Peyer's patch (tissue), 4 donors: ENCODE measurements around the gene LHFPL5. TPM values are rescaled to one million over a fixed set of nuclear protein-coding genes. Genes with fewer than 3 reads are reported as not detected.

Experiments used
- DNase-seq, 3 donors: peaks; one replicate each; pipeline ENCODE4 v3.0.0-alpha.2; 2017 to 2019
- H3K27ac ChIP-seq, 4 donors: fragments of 200-600 bp; sonication (generic); one replicate each; pipeline ENCODE4 v1.5.1; 2016 to 2019
- H3K27me3 ChIP-seq, 2 donors: fragments of 200-600 bp; sonication (generic); one replicate each; pipeline ENCODE4 v1.5.1; 2019
- H3K36me3 ChIP-seq, 3 donors: fragments of 200-600 bp; sonication (generic); one replicate each; pipeline ENCODE4 v1.5.1; 2016 to 2019
- H3K4me1 ChIP-seq, 4 donors: fragments of 200-600 bp; sonication (generic); one replicate each; pipeline ENCODE4 v1.5.1; 2016 to 2019
- H3K4me3 ChIP-seq, 4 donors: fragments of 200-600 bp; sonication (generic); 1 replicate in 3 of 4; 2 replicates in 1 of 4; pipeline ENCODE4 v1.5.1; 2016 to 2019; ENCODE audit warnings: mild to moderate bottlenecking in 1 of 4
- H3K9me3 ChIP-seq, 4 donors: fragments of 200-600 bp; sonication (generic); one replicate each; pipeline ENCODE4 v1.5.1; 2016 to 2019; ENCODE audit warnings: mild to moderate bottlenecking in 1 of 4
- POLR2A ChIP-seq, 2 donors: fragments of 450-650 bp; IDR thresholded peaks; one replicate each; pipeline ENCODE4 v1.5.1; 2017; ENCODE audit warnings: antibody characterized with exemption in 2 of 2, mild to moderate bottlenecking in 2 of 2, moderate library complexity in 2 of 2
- total RNA-seq, 4 donors: library from RNA; depleted of rRNA; stranded (reverse); fragments of >200 nt; gene quantifications; one replicate each; pipeline ENCODE4 v1.1.0, GENCODE V29; 2016
- TF ChIP-seq, protein P1 (sequence below), 6 experiments: fragments of 450-650 bp in 4 of 6; fragments of 200-600 bp in 2 of 6; sonication (generic) in 1 of 6; IDR thresholded peaks; one replicate each; pipeline ENCODE4 v1.5.1; 2017 to 2019; ENCODE audit warnings: antibody characterized with exemption in 6 of 6, mild to moderate bottlenecking in 3 of 6, moderate library complexity in 1 of 6

Gene LHFPL5
- total RNA-seq, 4 donors from 2014 or later, result not detected

DNA sequence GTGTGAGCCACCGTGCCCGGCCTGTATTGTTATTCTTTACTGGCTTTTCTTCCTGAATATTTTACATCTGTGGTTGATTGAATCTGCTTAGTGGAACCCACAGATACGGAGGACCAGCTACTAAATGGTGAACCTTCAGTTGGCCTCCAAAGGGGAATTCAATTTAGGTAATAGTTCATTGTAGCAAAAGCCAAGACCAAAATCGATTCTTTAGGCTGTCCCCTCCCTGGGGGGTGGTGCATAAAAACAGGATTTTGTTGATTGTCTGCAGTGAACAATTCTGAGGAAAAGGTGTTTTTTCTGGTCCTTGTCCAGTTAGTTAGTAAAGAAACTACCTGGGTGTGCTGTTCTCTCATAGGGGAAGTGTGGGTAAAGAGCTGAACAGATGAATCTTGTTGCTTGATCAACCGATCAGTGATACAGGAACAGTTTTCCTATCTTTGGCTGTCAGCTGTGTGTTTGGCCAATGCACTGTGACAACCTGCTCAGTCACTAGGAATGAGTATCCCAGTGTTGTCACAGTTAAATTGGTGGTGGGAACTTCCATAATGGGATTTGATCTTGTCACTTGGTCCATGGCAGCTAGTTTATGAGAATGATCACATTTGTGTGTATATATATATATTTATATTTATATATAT is 19.5 kb downstream of the LHFPL5 start:
- DNase-seq, result no peak
- no peaks in the 10 kb centered on the region for H3K36me3 ChIP-seq

DNA sequence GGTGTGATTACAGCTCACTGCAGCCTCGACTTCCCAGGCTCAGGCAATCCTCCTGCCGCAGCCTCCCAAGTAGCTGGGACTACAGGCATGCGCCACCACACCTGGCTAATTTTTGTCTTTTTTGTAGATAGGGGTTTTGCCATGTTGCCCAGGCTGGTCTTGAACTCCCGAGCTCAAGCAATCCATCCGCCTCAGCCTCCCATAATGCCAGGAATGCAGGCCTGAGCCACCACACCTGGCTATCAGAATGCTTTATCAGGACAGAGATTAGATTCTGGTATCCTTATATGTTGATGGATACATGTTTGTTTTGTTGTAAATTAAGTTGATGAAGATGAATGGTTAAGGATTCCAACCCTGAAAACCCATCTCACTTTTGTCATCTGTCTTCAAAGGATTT is 24.2 kb downstream of the LHFPL5 start:
- no peak overlapping the region for H3K4me3 ChIP-seq
- peaks cover 0 to 13% (median 0%) of the 10 kb centered on the region in 3 donors for H3K36me3 ChIP-seq
- no peaks in the 10 kb centered on the region for H3K27me3 ChIP-seq
- no peaks in the 10 kb centered on the region for H3K4me1 ChIP-seq
- TF ChIP-seq POLR2A (IDR thresholded peaks at IDR 0.05), result no peak
- TF ChIP-seq, protein P1, sequence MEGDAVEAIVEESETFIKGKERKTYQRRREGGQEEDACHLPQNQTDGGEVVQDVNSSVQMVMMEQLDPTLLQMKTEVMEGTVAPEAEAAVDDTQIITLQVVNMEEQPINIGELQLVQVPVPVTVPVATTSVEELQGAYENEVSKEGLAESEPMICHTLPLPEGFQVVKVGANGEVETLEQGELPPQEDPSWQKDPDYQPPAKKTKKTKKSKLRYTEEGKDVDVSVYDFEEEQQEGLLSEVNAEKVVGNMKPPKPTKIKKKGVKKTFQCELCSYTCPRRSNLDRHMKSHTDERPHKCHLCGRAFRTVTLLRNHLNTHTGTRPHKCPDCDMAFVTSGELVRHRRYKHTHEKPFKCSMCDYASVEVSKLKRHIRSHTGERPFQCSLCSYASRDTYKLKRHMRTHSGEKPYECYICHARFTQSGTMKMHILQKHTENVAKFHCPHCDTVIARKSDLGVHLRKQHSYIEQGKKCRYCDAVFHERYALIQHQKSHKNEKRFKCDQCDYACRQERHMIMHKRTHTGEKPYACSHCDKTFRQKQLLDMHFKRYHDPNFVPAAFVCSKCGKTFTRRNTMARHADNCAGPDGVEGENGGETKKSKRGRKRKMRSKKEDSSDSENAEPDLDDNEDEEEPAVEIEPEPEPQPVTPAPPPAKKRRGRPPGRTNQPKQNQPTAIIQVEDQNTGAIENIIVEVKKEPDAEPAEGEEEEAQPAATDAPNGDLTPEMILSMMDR (IDR thresholded peaks at IDR 0.05), result no peak
- no peak for DNase-seq
- no peak overlapping the region for H3K27ac ChIP-seq
- H3K9me3 ChIP-seq, result no peaks in the 10 kb centered on the region

More for the DNA sequence above, 19.5 kb downstream of the LHFPL5 start:
- no peak for TF ChIP-seq POLR2A (IDR thresholded peaks at IDR 0.05)
- TF ChIP-seq, protein P1 (IDR thresholded peaks at IDR 0.05), result no peak
- no peaks in the 10 kb centered on the region for H3K27me3 ChIP-seq
- no peaks in the 10 kb centered on the region for H3K9me3 ChIP-seq
- no peaks in the 10 kb centered on the region for H3K4me1 ChIP-seq
- H3K4me3 ChIP-seq, result no peak overlapping the region
- no peak overlapping the region for H3K27ac ChIP-seq

- Histone ChIP-seq H3K36me3 (peaks cover 0 to 29% (median 0%) of the 10 kb centered on the region in 3 donors), H3K4me1 (no peaks in the 10 kb centered on the region), H3K27ac (no peak overlapping the region), H3K4me3 (no peak overlapping the region), H3K27me3 (no peaks in the 10 kb centered on the region), H3K9me3 (no peaks in the 10 kb centered on the region)
- TF ChIP-seq, protein P1 (IDR thresholded peaks at IDR 0.05), result no peak
- no peak for TF ChIP-seq POLR2A (IDR thresholded peaks at IDR 0.05)
- DNase-seq, result no peak
Observed at GRCh38 chr6:35831257-35832007, 26.3 kb downstream of the LHFPL5 start.

DNA sequence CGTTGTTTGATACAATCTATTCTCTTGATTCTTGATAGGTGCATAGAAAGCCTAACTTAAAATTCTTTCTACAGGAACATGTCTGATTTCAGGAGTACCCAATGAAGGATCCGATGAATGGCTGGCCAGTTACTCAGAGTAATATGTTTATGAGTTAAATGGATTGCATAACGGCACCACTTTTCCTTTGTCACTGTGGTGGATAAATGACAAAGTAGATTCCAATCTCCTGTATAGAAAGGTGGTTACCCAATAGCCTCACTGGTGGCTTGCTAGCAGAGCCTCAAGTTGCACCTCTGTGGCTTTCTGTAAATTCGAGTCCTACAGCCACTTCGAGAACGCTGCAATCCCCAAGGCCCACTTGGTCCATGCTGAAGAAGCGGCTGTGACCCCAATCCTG is 28.4 kb downstream of the LHFPL5 start:
- Histone ChIP-seq H3K27me3 (no peaks in the 10 kb centered on the region), H3K4me3 (no peak overlapping the region), H3K4me1 (no peaks in the 10 kb centered on the region), H3K27ac (no peak overlapping the region), H3K9me3 (no peaks in the 10 kb centered on the region), H3K36me3 (peaks cover 0 to 44% (median 0%) of the 10 kb centered on the region in 3 donors)
- TF ChIP-seq, protein P1 (IDR thresholded peaks at IDR 0.05), result no peak
- TF ChIP-seq POLR2A (IDR thresholded peaks at IDR 0.05), result no peak
- no peak for DNase-seq

GRCh38 chr6:35839019-35839418 is 33.9 kb downstream of the LHFPL5 start:
- no peaks in the 10 kb centered on the region for H3K4me1 ChIP-seq
- H3K36me3 ChIP-seq, result peaks cover 0 to 76% (median 0%) of the 10 kb centered on the region in 3 donors
- H3K27me3 ChIP-seq, result no peaks in the 10 kb centered on the region
- H3K9me3 ChIP-seq, result no peaks in the 10 kb centered on the region
- no peak for DNase-seq
- H3K4me3 ChIP-seq, result no peak overlapping the region
- H3K27ac ChIP-seq, result no peak overlapping the region
- TF ChIP-seq POLR2A (IDR thresholded peaks at IDR 0.05), result no peak
- TF ChIP-seq, protein P1 (IDR thresholded peaks at IDR 0.05), result no peak
